Smooth muscle cell (in vitro differentiated cells): ENCODE measurements around the gene ECEL1. TPM values are rescaled to one million over a fixed set of nuclear protein-coding genes. Genes with fewer than 3 reads are reported as not detected.

Experiments
- DNase-seq: peaks from one replicate; lab custom pipeline; 2025; ENCODE audit not compliant: unreplicated experiment; lab: John Stamatoyannopoulos, UW
- H2AFZ ChIP-seq: fragments of 200-600 bp; sonication (generic); 2 replicates; pipeline ENCODE4 v1.6.0; 2016; ENCODE audit warnings: antibody characterized with exemption, low read depth, mild to moderate bottlenecking
- H3F3A ChIP-seq: fragments of 200-600 bp; sonication (generic); 2 replicates; pipeline ENCODE4 v1.6.0; 2017; ENCODE audit warnings: antibody characterized with exemption, low read depth
- H3K27ac ChIP-seq: fragments of 200-600 bp; sonication (generic); 2 replicates; pipeline ENCODE4 v1.5.1; 2016; ENCODE audit warnings: low read depth, mild to moderate bottlenecking
- H3K27me3 ChIP-seq: fragments of 200-600 bp; sonication (generic); 2 replicates; pipeline ENCODE4 v1.6.1; 2016; ENCODE audit warnings: low read depth, mild to moderate bottlenecking
- H3K36me3 ChIP-seq: fragments of 200-600 bp; sonication (generic); 2 replicates; pipeline ENCODE4 v1.5.1; 2016; ENCODE audit warnings: low read depth
- H3K4me1 ChIP-seq: fragments of 200-600 bp; sonication (generic); 2 replicates; pipeline ENCODE4 v1.5.1; 2016; ENCODE audit warnings: low read depth
- H3K4me2 ChIP-seq: fragments of 200-600 bp; sonication (generic); 2 replicates; pipeline ENCODE4 v1.6.0; 2016; ENCODE audit warnings: mild to moderate bottlenecking
- H3K4me3 ChIP-seq: fragments of 200-600 bp; sonication (generic); 2 replicates; pipeline ENCODE4 v1.5.1; 2016; ENCODE audit warnings: mild to moderate bottlenecking
- H3K79me2 ChIP-seq: fragments of 200-600 bp; sonication (generic); 2 replicates; pipeline ENCODE4 v1.6.0; 2016; ENCODE audit warnings: low read depth, mild to moderate bottlenecking
- H3K9ac ChIP-seq: fragments of 200-600 bp; sonication (generic); 2 replicates; pipeline ENCODE4 v1.6.0; 2016; ENCODE audit warnings: low read depth
- H3K9me3 ChIP-seq: fragments of 200-600 bp; sonication (generic); replicated peaks from 2 replicates; pipeline ENCODE4 v1.5.1; 2016; ENCODE audit warnings: low read depth
- H4K20me1 ChIP-seq: fragments of 200-600 bp; sonication (generic); 2 replicates; pipeline ENCODE4 v1.6.0; 2016; ENCODE audit warnings: low read depth
- CTCF ChIP-seq: fragments of 200-600 bp; sonication (generic); IDR thresholded peaks from 2 replicates; pipeline ENCODE4 v1.5.1; 2017; ENCODE audit warnings: borderline replicate concordance, mild to moderate bottlenecking, antibody characterized with exemption; ENCODE audit not compliant: insufficient read depth, poor library complexity, severe bottlenecking
- WGBS: methylation state at CpG from one replicate; pipeline ENCODE4 v1.1.7; 2016; ENCODE audit warnings: low lambda C conversion rate; 5-methylcytosine and 5-hydroxymethylcytosine counted together
- polyA plus RNA-seq: library from polyadenylated mRNA; unstranded; fragments of >200 nt; fragmentation: Nextera tagmentation; extraction: Ambion mirVana; gene quantifications from 2 replicates; pipeline ENCODE4 v1.2.1, GENCODE V29; 2016
- total RNA-seq: library from RNA; depleted of rRNA; stranded (reverse); fragments of >200 nt; gene quantifications from 2 replicates; pipeline ENCODE4 v1.2.3, GENCODE V29; 2014

ECEL1 gene
- total and polyA plus RNA-seq, 2 experiments from 2014 or later, result not detected

GRCh38 chr2:232508251-232508650 lies 20.6 kb upstream of the ECEL1 start:
- H3K4me2 ChIP-seq, result no peak overlapping the region
- no peaks in the 10 kb centered on the region for H3K36me3 ChIP-seq
- no peak overlapping the region for H3K9ac ChIP-seq
- no peak overlapping the region for H3K27ac ChIP-seq
- peaks cover 10% of the 10 kb centered on the region for H3K4me1 ChIP-seq
- DNase-seq, result no peak
- H3K79me2 ChIP-seq, result no peaks in the 10 kb centered on the region
- no peaks in the 10 kb centered on the region for H3K9me3 ChIP-seq
- H3K27me3 ChIP-seq, result peaks cover 42% of the 10 kb centered on the region
- H3F3A ChIP-seq, result no peaks in the 10 kb centered on the region
- no peak overlapping the region for H2AFZ ChIP-seq
- H4K20me1 ChIP-seq, result no peaks in the 10 kb centered on the region
- no peak for TF ChIP-seq CTCF
- no peak overlapping the region for H3K4me3 ChIP-seq
- 83% methylated on average over 7 of the region's 7 CpGs for WGBS

DNA sequence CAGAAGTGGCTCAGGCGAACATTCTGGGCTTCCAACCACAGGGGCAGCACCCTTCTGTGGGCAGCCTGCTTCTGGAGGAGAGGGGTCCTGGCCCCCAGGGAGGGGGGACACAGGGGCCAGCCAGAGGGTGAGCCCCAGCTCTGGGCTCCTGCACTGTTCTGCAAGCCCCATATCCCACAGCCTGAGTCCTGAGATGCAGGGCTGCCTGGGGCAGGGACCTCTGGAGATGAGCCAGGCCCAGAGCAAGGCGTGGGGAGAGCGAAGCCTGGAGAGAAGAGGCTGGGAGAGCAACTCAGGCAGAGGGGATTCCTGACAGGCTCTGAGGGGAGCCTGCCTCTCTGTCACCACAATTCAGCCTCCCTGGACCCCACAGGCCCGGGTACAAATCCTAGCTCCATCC lies 19.1 kb upstream of the ECEL1 start:
- H2AFZ ChIP-seq, result no peak overlapping the region
- peaks cover 49% of the 10 kb centered on the region for H3K27me3 ChIP-seq
- H3F3A ChIP-seq, result no peaks in the 10 kb centered on the region
- WGBS, result 87% methylated on average over 4 of the region's 4 CpGs
- no peaks in the 10 kb centered on the region for H3K36me3 ChIP-seq
- no peaks in the 10 kb centered on the region for H3K79me2 ChIP-seq
- H4K20me1 ChIP-seq, result no peaks in the 10 kb centered on the region
- DNase-seq, result no peak
- H3K9me3 ChIP-seq, result no peaks in the 10 kb centered on the region
- no peak for TF ChIP-seq CTCF
- peaks cover 16% of the 10 kb centered on the region for H3K4me1 ChIP-seq
- no peak overlapping the region for H3K4me3 ChIP-seq
- H3K9ac ChIP-seq, result no peak overlapping the region
- H3K4me2 ChIP-seq, result no peak overlapping the region
- no peak overlapping the region for H3K27ac ChIP-seq

- TF ChIP-seq CTCF, result no peak
- Histone ChIP-seq H3K4me1 (peaks cover 17% of the 10 kb centered on the region), H3K9me3 (no peaks in the 10 kb centered on the region), H3K9ac (no peak overlapping the region), H3K4me3 (no peak overlapping the region), H3K4me2 (no peak overlapping the region), H3K36me3 (no peaks in the 10 kb centered on the region), H3K27ac (no peak overlapping the region), H3F3A (no peaks in the 10 kb centered on the region), H3K79me2 (no peaks in the 10 kb centered on the region), H4K20me1 (no peaks in the 10 kb centered on the region), H3K27me3 (peaks cover 52% of the 10 kb centered on the region), H2AFZ (no peak overlapping the region)
- 50% methylated on average over 10 of the region's 10 CpGs for WGBS
- DNase-seq, result no peak
Measured at GRCh38 chr2:232505856-232506255, 18.2 kb upstream of the ECEL1 start.

DNA sequence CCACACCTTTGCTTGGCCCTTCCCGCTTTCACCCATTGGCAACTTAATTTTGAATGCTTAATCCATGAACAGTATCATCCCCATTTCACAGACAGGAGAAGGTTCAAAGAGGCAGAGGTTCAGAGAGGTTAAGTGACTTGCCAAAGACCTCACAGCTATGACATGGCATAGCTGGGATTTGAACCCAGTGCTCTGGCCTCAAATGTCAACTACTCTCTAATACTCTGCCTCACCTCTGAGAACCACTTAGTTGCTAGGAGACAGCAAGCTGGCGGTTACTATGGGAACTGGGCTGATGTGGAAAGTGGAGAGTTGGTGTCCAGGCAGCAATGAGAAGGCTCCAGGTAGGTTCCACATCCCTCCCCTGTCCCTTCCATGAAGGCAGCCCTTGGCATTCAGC lies 16.8 kb upstream of the ECEL1 start:
- H3K27ac ChIP-seq, result no peak overlapping the region
- H3K79me2 ChIP-seq, result no peaks in the 10 kb centered on the region
- H3K4me1 ChIP-seq, result peaks cover 17% of the 10 kb centered on the region
- H3K27me3 ChIP-seq, result peaks cover 56% of the 10 kb centered on the region
- H3F3A ChIP-seq, result no peaks in the 10 kb centered on the region
- H3K4me2 ChIP-seq, result no peak overlapping the region
- no peak for DNase-seq
- no peak overlapping the region for H3K9ac ChIP-seq
- no peak for TF ChIP-seq CTCF
- H4K20me1 ChIP-seq, result no peaks in the 10 kb centered on the region
- no peak overlapping the region for H2AFZ ChIP-seq
- H3K4me3 ChIP-seq, result no peak overlapping the region
- H3K36me3 ChIP-seq, result no peaks in the 10 kb centered on the region
- no peaks in the 10 kb centered on the region for H3K9me3 ChIP-seq
- WGBS, result 67% methylated on average over 2 of the region's 2 CpGs
